GM23338 (cell line): ENCODE measurements around the gene SERPINE2. TPM values are rescaled to one million over a fixed set of nuclear protein-coding genes. Genes with fewer than 3 reads are reported as not detected.

Experiments
- ATAC-seq: fragments of 200-7000 bp; cut with Tn5 transposase; 3 replicates; pipeline ENCODE4 v1.9.1; 2020
- DNase-seq: peaks from one replicate; pipeline ENCODE4 v3.0.0-alpha.2; 2015; ENCODE audit warnings: low spot score
- H2AFZ ChIP-seq: fragments of 200-600 bp; sonication (generic); 2 replicates; pipeline ENCODE4 v1.8.0; 2016; ENCODE audit warnings: antibody characterized with exemption, mild to moderate bottlenecking, moderate library complexity
- H3F3A ChIP-seq: fragments of 200-600 bp; sonication (generic); replicated peaks from 2 replicates; pipeline ENCODE4 v1.8.0; 2017; ENCODE audit warnings: antibody characterized with exemption, mixed run types, low read depth
- H3K27ac ChIP-seq: fragments of 200-600 bp; sonication (generic); 2 replicates; pipeline ENCODE4 v1.6.1; 2016; ENCODE audit warnings: low read depth
- H3K27me3 ChIP-seq: fragments of 200-600 bp; sonication (generic); 2 replicates; pipeline ENCODE4 v1.8.0; 2016; ENCODE audit warnings: mild to moderate bottlenecking, mixed run types, moderate library complexity; ENCODE audit not compliant: insufficient read depth
- H3K36me3 ChIP-seq: fragments of 200-600 bp; sonication (generic); 2 replicates; pipeline ENCODE4 v1.8.0; 2016; ENCODE audit warnings: mild to moderate bottlenecking; ENCODE audit not compliant: insufficient read depth
- H3K4me1 ChIP-seq: fragments of 200-600 bp; sonication (generic); 2 replicates; pipeline ENCODE4 v1.8.0; 2016; ENCODE audit warnings: mild to moderate bottlenecking, moderate library complexity; ENCODE audit not compliant: insufficient read depth
- H3K4me2 ChIP-seq: fragments of 200-600 bp; sonication (generic); 2 replicates; pipeline ENCODE4 v1.7.1; 2017; ENCODE audit warnings: mixed run types
- H3K4me3 ChIP-seq: fragments of 200-600 bp; sonication (generic); 2 replicates; pipeline ENCODE4 v1.6.1; 2016; ENCODE audit warnings: mixed run types
- H3K79me2 ChIP-seq: fragments of 200-600 bp; sonication (generic); replicated peaks from 2 replicates; pipeline ENCODE4 v1.8.0; 2017; ENCODE audit warnings: mild to moderate bottlenecking; ENCODE audit not compliant: insufficient read depth
- H3K9me2 ChIP-seq: fragments of 200-600 bp; sonication (generic); 2 replicates; pipeline ENCODE4 v1.8.0; 2017; ENCODE audit not compliant: insufficient read depth
- H4K20me1 ChIP-seq: fragments of 200-600 bp; sonication (generic); replicated peaks from 2 replicates; pipeline ENCODE4 v1.8.0; 2017; ENCODE audit warnings: mild to moderate bottlenecking; ENCODE audit not compliant: insufficient read depth
- H3K27ac Mint-ChIP-seq: 2 replicates; pipeline ENCODE4 v1.8.0; 2020; ENCODE audit warnings: inconsistent platforms, mild to moderate bottlenecking, moderate library complexity, mixed read lengths
- H3K27me3 Mint-ChIP-seq: 3 replicates; pipeline ENCODE4 v1.8.0; 2022; ENCODE audit warnings: low read depth, mild to moderate bottlenecking, moderate library complexity, mixed read lengths, inconsistent platforms; ENCODE audit not compliant: insufficient read depth, poor library complexity
- H3K36me3 Mint-ChIP-seq: 3 replicates; pipeline ENCODE4 v1.8.0; 2021; ENCODE audit warnings: low read depth, mild to moderate bottlenecking, inconsistent platforms, moderate library complexity, mixed read lengths
- H3K4me1 Mint-ChIP-seq: 3 replicates; pipeline ENCODE4 v1.8.0; 2020; ENCODE audit warnings: mild to moderate bottlenecking, inconsistent platforms, mixed read lengths
- H3K4me3 Mint-ChIP-seq: 3 replicates; pipeline ENCODE4 v1.8.0; 2021; ENCODE audit warnings: moderate library complexity, mild to moderate bottlenecking, inconsistent platforms, mixed read lengths
- H3K9me3 Mint-ChIP-seq: 3 replicates; pipeline ENCODE4 v1.8.0; 2020; ENCODE audit warnings: moderate library complexity, mild to moderate bottlenecking, inconsistent platforms, mixed read lengths
- EZH2 ChIP-seq: fragments of 200-600 bp; sonication (generic); IDR thresholded peaks from one replicate; pipeline ENCODE4 v1.8.0; 2017; ENCODE audit warnings: antibody characterized with exemption, mild to moderate bottlenecking, low read depth; ENCODE audit not compliant: unreplicated experiment
- NANOG ChIP-seq: IDR thresholded peaks from 2 replicates; pipeline ENCODE4 v1.6.1; 2016; ENCODE audit warnings: antibody characterized with exemption, borderline replicate concordance
- ZNF114 ChIP-seq: fragments of 250-450 bp; sonication (Bioruptor Pico); IDR thresholded peaks from 2 replicates; pipeline ENCODE4 v1.5.0; 2020; ENCODE audit warnings: mild to moderate bottlenecking, moderate library complexity
- ZNF331 ChIP-seq: fragments of 250-450 bp; sonication (Bioruptor Pico); IDR thresholded peaks from 2 replicates; pipeline ENCODE4 v1.5.0; 2020; ENCODE audit warnings: low read depth, mild to moderate bottlenecking, moderate library complexity
- polyA plus RNA-seq: library from polyadenylated mRNA; unstranded; fragments of >200 nt; fragmentation: Nextera tagmentation; extraction: Ambion mirVana; gene quantifications from 2 replicates; pipeline ENCODE4 v1.2.1, GENCODE V29; 2016
- total RNA-seq: library from RNA; depleted of rRNA; stranded (reverse); fragments of >200 nt; shearing (Covaris generic); gene quantifications from 2 replicates; pipeline ENCODE4 v1.2.3, GENCODE V29; 2014
- TF ChIP-seq, protein P1 (sequence below), 2 experiments: fragments of 200-600 bp in 1 of 2; sonication (generic) in 1 of 2; conservative IDR thresholded peaks; 2 replicates each; pipeline versions ENCODE4 v1.5.1 to v1.6.1; 2016 to 2017; ENCODE audit warnings: antibody characterized with exemption in 2 of 2, low read depth in 2 of 2, mild to moderate bottlenecking in 2 of 2, moderate library complexity in 1 of 2
- TF ChIP-seq, protein P2 (sequence below): IDR thresholded peaks from 2 replicates; pipeline ENCODE4 v1.6.1; 2016; ENCODE audit warnings: antibody characterized with exemption
- TF ChIP-seq, protein P3 (sequence below): fragments of 250-450 bp; sonication (Bioruptor Pico); IDR thresholded peaks from 2 replicates; pipeline ENCODE4 v1.5.0; 2020; ENCODE audit warnings: mild to moderate bottlenecking, moderate library complexity

The SERPINE2 gene
- total and polyA plus RNA-seq, 2 experiments from 2014 or later = 38.6 to 44.2 TPM

DNA sequence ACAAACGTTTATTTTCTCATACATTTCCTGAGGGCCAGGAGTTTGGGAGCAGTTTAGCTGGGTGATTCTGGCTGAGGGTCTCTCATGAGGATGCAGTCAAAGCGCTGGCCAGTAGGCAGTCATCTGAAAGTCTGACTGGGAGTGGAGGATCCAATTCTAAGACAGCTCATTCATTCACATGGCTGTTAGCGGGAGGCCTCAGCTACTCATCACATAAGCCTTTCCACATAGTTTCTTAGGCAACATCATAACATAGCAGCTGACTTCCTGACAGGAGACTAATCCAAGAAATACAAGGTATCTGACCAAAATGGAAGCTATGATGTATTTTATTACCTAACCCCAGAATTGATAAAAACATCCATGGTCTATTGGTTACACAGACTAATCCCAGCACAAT is 84.7 kb downstream of the SERPINE2 start:
- H3K9me3 Mint-ChIP-seq = no peaks in the 10 kb centered on the region
- Histone ChIP-seq H3K27ac (no peak overlapping the region), H3K4me3 (no peak overlapping the region), H3K27me3 (no peaks in the 10 kb centered on the region), H2AFZ (no peak overlapping the region), H3K4me2 (no peak overlapping the region), H3K36me3 (no peaks in the 10 kb centered on the region), H3F3A (no peaks in the 10 kb centered on the region), H4K20me1 (no peaks in the 10 kb centered on the region; the same call in 1 of the 2 replicates), H3K9me2 (no peaks in the 10 kb centered on the region), H3K4me1 (peaks cover 36% of the 10 kb centered on the region), H3K79me2 (peaks cover 21% of the 10 kb centered on the region)
- H3K27me3 Mint-ChIP-seq = peaks cover 8% of the 10 kb centered on the region
- peaks cover 32% of the 10 kb centered on the region for H3K4me1 Mint-ChIP-seq
- peaks cover under 1% of the 10 kb centered on the region; the same call in 2 of the 3 replicates for H3K36me3 Mint-ChIP-seq
- ATAC-seq = no peak
- H3K27ac Mint-ChIP-seq = no peak overlapping the region
- DNase-seq = no peak
- H3K4me3 Mint-ChIP-seq = no peak overlapping the region
- TF ChIP-seq ZNF114 (CRISPR knock-in tag) = no peak
- TF ChIP-seq NANOG = no peak
- TF ChIP-seq, protein P1, sequence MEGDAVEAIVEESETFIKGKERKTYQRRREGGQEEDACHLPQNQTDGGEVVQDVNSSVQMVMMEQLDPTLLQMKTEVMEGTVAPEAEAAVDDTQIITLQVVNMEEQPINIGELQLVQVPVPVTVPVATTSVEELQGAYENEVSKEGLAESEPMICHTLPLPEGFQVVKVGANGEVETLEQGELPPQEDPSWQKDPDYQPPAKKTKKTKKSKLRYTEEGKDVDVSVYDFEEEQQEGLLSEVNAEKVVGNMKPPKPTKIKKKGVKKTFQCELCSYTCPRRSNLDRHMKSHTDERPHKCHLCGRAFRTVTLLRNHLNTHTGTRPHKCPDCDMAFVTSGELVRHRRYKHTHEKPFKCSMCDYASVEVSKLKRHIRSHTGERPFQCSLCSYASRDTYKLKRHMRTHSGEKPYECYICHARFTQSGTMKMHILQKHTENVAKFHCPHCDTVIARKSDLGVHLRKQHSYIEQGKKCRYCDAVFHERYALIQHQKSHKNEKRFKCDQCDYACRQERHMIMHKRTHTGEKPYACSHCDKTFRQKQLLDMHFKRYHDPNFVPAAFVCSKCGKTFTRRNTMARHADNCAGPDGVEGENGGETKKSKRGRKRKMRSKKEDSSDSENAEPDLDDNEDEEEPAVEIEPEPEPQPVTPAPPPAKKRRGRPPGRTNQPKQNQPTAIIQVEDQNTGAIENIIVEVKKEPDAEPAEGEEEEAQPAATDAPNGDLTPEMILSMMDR (conservative IDR thresholded peaks at IDR 0.05; ENCODE audit: low read depth in 2 of 2) = no peak
- TF ChIP-seq, protein P2, sequence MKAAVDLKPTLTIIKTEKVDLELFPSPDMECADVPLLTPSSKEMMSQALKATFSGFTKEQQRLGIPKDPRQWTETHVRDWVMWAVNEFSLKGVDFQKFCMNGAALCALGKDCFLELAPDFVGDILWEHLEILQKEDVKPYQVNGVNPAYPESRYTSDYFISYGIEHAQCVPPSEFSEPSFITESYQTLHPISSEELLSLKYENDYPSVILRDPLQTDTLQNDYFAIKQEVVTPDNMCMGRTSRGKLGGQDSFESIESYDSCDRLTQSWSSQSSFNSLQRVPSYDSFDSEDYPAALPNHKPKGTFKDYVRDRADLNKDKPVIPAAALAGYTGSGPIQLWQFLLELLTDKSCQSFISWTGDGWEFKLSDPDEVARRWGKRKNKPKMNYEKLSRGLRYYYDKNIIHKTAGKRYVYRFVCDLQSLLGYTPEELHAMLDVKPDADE = no peak
- TF ChIP-seq, protein P3, sequence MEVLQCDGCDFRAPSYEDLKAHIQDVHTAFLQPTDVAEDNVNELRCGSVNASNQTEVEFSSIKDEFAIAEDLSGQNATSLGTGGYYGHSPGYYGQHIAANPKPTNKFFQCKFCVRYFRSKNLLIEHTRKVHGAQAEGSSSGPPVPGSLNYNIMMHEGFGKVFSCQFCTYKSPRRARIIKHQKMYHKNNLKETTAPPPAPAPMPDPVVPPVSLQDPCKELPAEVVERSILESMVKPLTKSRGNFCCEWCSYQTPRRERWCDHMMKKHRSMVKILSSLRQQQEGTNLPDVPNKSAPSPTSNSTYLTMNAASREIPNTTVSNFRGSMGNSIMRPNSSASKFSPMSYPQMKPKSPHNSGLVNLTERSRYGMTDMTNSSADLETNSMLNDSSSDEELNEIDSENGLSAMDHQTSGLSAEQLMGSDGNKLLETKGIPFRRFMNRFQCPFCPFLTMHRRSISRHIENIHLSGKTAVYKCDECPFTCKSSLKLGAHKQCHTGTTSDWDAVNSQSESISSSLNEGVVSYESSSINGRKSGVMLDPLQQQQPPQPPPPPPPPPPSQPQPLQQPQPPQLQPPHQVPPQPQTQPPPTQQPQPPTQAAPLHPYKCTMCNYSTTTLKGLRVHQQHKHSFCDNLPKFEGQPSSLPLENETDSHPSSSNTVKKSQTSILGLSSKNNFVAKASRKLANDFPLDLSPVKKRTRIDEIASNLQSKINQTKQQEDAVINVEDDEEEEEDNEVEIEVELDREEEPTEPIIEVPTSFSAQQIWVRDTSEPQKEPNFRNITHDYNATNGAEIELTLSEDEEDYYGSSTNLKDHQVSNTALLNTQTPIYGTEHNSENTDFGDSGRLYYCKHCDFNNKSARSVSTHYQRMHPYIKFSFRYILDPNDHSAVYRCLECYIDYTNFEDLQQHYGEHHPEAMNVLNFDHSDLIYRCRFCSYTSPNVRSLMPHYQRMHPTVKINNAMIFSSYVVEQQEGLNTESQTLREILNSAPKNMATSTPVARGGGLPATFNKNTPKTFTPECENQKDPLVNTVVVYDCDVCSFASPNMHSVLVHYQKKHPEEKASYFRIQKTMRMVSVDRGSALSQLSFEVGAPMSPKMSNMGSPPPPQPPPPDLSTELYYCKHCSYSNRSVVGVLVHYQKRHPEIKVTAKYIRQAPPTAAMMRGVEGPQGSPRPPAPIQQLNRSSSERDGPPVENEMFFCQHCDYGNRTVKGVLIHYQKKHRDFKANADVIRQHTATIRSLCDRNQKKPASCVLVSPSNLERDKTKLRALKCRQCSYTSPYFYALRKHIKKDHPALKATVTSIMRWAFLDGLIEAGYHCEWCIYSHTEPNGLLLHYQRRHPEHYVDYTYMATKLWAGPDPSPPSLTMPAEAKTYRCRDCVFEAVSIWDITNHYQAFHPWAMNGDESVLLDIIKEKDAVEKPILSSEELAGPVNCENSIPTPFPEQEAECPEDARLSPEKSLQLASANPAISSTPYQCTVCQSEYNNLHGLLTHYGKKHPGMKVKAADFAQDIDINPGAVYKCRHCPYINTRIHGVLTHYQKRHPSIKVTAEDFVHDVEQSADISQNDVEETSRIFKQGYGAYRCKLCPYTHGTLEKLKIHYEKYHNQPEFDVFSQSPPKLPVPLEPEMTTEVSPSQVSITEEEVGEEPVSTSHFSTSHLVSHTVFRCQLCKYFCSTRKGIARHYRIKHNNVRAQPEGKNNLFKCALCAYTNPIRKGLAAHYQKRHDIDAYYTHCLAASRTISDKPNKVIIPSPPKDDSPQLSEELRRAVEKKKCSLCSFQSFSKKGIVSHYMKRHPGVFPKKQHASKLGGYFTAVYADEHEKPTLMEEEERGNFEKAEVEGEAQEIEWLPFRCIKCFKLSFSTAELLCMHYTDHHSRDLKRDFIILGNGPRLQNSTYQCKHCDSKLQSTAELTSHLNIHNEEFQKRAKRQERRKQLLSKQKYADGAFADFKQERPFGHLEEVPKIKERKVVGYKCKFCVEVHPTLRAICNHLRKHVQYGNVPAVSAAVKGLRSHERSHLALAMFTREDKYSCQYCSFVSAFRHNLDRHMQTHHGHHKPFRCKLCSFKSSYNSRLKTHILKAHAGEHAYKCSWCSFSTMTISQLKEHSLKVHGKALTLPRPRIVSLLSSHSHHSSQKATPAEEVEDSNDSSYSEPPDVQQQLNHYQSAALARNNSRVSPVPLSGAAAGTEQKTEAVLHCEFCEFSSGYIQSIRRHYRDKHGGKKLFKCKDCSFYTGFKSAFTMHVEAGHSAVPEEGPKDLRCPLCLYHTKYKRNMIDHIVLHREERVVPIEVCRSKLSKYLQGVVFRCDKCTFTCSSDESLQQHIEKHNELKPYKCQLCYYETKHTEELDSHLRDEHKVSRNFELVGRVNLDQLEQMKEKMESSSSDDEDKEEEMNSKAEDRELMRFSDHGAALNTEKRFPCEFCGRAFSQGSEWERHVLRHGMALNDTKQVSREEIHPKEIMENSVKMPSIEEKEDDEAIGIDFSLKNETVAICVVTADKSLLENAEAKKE (CRISPR knock-in tag) = no peak
- TF ChIP-seq EZH2 = no peak
- no peak for TF ChIP-seq ZNF331 (CRISPR knock-in tag)
